Tongue (tissue), 2 donors: ENCODE data around the gene DHX16. TPM values are rescaled to one million over a fixed set of nuclear protein-coding genes. Genes with fewer than 3 reads are reported as not detected.
"Not testable (repeated sequence)": the region's sequence is repeated elsewhere in the genome, so short reads cannot be mapped to it uniquely, and the experiment has no call there.

Experiments used
- DNase-seq: peaks from one replicate; pipeline ENCODE4 v3.0.0-alpha.2; 2015
- total RNA-seq: library from RNA; depleted of rRNA; stranded (reverse); fragments of >200 nt; gene quantifications from one replicate; pipeline ENCODE4 v1.2.3, GENCODE V29; 2014

DHX16 gene
- total RNA-seq, 1 donor from 2014 or later = 24.5 TPM

DNA sequence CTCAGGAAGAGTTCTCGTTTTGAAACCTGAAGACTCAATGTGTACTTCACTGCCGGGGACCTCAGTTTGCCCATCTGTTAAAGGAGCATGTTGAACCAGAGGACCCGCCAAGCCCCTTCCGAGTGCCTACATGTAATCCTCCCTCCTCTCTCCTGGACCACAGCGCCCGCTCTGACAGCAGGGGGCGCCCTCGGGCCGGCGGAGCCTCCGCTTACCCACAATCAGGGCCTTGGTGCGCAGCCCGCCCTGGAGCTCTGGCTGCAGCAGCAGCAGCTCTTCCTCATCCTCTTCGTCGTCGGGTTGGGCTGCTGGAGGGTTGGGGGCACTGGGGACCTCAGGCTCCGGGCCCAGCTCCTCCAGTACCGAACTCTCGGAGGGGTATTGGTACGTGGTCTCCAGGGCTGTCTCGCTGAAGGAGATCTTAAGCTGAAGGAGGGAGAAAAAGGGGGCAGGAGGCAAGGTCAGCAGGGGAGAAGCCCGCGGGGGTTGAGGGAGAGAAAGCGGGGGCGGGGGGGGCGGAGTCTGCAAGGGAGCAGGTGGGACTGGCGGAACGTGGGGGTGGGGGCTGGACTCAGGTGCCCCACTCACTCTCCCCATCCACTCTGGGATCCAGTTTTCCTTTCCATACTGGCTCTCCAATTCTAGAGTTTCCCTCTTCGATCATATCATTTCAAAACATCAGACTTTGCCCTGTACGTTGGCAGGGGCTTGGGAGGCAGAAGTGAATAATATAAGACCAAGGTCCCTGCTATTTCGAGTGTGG lies 6.3 kb upstream of the DHX16 start:
- DNase-seq = peak; percentile 89

DNA sequence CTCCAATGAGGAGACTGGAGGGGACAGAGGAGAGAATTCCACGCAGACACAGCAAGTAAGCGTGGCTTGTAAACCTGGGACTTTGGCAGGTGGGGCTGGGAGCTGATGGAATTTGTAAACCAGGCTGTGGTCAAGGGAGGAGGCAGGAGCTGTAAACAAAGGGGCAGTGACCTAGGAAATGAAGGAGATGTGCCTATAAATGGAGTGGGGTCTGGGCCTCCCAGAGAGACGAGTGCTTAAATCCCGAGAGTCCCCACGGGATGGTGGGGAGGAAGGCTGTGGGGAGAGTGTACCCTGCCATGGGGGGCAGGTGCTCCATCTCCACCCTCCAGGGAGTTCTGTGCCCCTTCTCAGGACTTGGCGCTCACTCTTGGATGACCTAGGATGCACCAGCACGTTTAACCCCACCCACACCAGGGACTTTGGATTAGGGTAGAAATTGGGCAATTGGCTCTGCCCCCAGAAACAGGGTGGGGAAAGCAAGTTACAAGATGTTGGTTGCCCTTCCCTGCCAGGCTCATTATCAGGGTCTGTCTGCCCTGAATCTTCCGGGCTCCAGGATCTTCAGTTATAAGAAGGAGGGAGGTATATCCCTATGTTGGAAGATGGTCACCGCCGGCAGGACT lies 4.0 kb upstream of the DHX16 start:
- DNase-seq = no peak

DNA sequence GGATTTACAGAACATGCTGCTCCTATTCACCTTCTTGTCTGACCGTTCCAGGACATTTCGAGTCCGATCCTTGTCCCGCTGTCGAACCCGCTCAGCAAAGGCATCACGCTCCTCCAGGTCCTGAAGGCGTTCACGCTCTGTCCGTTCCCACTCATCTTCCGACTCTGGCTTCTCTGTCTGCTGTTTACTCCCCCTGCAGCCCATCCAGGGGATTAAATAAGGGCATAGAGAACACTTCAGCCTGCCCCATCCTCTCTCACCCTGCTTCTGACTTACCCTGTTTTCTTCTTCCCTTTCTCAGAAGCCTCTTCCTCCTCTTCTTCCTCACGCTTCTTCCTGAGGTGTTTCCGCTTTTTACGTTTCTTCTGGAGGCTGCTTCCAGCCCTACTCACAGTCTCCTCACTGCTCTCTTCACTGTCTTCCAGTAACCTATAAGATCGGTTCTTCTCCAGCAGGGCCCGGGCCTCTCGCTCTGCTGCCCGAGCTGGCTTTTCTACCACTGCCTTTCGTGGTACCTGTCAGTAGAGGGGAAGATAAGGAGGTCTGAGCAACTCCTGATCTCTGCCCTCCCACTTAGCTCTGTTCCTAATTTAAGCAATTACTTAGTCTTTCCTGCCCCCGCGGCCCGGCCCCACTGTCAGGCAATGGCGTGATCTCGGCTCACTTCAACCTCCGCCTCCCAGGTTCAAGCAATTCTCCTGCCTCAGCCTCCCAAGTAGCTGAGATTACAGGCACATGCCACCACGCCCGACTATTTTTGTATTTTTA lies 1.9 kb downstream of the DHX16 start:
- DNase-seq = no peak

DNA sequence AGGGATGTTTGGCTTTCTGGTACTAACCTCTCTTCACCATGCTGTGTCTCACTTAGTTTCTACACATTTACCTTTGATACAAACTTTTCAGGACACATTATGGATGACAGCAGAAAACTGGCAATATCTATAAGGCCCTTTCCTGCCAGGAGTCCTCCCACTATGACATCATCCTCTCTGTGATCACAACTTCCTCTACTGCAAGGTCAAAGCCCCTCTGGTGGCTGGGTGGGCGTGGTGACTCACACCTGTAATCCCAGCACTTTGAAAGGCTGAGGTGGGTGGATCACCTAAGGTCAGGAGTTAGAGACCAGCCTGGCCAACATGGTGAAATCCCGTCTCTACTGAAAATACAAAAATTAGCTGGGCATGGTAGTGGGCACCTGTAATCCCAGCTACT lies 6.5 kb downstream of the DHX16 start:
- not testable (repeated sequence) for DNase-seq

DNA sequence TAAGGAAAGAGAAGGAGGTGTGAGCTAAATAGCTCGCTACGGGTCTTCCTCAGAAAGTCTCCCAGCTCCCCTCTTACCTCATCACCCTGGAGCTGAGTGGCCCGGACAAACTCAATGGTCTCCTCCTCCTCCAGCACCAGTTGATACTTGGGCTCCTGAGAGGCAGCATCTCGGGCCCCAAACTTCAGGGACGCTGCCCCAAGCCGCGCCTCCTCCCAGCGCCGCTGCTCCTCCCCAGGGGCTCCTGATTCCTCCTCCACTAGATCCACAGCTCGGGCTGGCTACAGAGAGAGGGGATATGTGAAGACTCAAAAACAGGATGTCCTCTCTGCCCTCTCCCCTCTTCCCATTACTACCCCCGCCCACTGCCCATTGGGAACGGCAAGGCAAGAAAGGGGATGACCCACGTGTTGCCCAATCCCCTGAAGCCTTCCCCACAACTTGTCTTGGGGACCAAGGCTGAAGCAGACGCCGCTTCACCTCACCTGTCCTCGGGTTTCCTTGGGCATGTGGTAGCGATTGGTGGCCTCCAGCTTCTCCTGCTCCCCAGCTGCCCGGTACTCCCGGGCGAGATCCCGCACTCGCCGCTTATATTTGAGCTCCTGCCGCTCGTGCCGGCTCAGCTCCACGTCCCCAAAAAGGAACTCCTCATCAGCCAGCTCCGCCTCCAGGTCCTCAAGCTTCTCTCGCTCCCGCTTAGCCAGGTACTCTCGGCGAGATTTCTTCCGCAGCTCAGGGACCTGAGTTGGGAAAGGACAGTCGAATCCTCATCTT lies 7.6 kb downstream of the DHX16 start:
- no peak for DNase-seq

DNA sequence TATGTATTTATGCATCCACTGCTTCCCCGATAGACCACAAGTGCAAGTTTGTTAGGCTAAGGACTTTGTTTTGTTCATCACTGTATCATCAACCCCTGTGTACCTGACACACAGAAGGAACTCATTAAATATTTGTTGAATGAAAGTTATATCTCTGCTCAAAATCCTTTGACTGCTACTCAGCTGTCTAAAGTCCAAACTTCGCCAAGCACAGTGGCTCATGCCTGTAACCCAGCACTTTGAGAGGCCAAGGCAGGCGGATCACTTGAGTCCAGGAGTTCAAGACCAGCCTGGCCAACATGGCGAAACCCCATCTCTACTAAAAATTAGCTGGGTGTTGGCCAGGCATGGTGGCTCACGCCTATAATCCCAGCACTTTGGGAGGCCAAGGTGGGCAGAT lies 14.9 kb downstream of the DHX16 start:
- DNase-seq = not testable (repeated sequence)

DNA sequence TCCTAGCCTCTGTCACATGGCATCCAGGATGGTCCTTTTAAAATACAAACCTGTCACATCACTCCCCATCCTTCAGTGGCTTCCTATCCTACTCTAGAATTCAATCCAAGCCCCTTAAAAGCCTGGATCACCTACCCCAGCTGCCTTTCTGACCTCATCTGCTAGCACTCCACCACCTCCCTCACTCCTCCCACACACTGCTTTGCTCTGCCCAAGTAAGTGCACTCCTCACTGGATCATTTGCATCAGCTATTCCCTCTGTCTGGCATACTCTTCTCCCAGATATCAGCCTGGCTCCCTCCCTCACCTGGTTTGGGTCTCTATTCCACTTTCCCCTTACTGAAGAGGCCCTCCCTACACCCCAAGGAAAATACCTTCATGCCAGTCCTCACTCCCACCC lies 15.4 kb downstream of the DHX16 start:
- no peak for DNase-seq

DNA sequence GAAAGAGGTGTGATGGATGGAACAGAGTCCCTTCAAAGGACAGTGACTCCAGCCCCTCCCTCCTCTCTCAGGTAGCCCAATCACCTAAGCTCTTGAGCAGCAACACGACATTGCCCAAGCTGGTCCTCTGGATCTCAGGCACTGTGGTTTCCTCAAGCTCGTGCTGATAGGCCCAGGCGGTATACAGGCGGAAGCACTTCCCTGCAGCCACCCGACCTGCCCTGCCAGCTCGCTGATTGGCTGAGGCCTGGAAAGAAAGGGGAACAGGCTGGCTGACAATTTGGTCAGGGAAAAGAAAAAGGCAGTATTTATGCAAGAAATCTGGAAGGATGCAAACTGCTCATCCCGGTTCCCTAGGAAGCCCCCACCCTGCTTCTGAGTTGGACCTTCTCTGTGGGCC lies 16.3 kb downstream of the DHX16 start:
- no peak for DNase-seq

DNA sequence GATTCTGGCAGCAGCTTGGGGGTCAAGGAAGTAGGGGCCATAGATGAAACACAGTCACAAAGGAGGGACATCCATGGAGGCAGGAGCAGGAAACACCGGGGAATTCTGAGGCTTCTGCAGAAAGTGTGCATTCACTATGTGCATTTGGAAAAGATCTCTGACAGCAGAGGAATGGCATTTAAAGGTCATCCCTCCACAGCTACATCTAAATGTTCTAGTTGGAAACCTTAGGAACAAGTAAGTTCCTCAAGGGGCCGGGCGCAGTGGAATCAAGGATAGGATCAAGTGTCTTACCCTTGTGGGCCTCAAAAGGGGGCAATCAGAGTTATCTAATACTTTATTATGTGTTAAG lies 17.1 kb downstream of the DHX16 start:
- no peak for DNase-seq

DNA sequence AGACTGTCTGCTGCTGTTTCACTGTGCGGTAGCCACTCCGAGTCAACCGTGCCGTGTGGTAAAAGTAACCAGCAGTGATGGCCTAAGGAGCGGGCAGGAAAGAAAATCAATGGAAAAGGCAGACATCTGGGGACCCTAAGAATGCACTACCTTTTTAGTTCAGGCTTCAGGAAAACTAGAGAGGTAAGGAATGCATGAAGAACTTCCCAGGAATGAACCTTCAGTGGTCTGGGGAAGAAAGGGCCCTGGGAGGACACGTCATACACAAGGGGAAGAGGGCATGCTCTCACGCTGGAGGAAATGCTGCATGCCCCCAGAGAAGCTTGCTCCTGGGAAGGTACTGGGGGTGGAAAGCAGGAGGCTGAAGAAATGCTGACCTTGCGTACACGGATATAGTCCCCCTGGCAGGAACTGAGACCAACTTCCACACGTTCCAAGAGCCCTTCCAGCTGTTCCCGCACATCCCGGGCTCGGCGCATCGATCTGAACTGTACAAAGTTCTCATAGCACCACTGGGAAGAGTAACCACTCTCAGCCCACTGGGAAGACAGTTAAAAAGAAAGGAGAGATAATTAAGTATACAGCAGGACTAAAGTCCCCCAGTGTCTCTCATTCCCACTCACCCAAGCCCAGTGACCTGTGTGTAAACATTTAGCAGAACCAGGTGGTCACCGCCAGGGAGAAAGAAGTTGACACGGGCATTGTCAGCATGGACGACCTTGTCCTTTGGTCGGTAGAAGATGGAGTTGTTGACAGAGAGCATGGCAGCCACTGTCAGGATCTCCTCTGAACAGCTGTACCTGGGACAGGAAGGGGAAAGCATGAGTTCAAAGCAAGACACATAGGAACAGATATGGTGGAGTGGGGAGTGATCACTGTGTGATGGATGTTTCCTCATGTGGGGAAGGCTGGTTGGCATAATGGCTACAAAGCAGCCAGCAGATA lies 17.7 kb downstream of the DHX16 start:
- no peak for DNase-seq

DNA sequence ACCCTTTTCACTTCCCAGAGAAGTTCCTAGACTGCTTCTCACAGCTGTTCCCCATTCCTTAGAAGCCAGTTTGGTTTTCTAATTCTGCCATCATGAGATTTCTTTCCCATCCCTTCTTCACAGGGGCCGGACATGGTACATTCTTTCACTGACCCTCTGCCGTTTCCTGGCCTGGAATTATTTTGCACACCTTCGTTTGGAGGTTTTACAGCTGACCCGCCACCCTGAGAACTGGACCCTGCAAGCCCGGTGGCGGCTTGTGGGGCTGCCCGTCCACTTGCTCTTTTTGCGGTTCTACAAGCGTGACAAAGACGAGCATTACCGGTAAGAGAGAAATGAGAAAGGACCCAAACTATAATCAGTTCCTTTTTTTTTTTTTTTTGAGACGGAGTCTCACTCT lies 21.7 kb downstream of the DHX16 start:
- no peak for DNase-seq

DNA sequence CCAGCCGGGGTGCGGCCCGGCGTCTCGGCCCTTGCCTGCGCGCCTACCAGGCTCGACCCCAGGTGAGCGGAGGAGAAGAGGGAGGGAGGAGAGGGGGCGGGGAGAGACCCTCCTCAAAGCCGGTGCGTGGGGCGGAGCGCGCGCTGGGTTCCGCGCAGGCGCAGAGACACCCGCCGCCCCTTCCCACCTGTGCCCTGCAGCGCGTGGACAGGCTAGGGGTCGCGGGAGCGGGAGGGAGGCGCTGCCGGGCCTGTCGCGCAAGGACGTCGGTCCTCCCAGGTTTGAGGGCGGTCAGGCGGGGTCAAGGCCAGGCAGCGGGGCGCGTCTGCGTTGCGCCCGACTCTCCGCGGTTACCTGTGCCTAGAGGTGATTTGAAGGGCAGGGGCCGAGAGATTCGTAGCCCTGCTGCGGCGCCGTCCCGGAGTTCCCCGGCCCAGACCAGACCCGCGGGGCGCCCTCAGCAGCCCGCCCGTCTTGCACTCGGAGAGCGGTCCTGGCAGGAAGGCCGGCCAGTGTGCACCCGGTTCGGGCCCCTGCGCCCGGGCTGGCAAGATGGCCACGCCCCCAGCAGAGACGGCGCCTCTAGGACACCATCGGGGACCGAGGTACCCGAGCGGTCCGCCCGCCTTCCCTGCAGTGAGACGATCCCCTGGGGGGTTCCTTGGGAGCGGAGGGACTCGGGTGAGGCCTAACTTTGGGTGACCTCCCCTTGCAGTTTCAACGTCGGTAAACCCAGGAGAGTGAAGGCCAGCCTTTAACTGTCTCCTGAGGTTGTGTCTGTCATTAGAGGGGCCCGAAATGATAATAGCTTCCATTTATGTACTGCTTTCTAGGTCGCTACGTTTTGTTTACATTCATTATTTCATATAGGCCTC lies 25.3 kb downstream of the DHX16 start:
- peak; percentile 88 for DNase-seq

DNA sequence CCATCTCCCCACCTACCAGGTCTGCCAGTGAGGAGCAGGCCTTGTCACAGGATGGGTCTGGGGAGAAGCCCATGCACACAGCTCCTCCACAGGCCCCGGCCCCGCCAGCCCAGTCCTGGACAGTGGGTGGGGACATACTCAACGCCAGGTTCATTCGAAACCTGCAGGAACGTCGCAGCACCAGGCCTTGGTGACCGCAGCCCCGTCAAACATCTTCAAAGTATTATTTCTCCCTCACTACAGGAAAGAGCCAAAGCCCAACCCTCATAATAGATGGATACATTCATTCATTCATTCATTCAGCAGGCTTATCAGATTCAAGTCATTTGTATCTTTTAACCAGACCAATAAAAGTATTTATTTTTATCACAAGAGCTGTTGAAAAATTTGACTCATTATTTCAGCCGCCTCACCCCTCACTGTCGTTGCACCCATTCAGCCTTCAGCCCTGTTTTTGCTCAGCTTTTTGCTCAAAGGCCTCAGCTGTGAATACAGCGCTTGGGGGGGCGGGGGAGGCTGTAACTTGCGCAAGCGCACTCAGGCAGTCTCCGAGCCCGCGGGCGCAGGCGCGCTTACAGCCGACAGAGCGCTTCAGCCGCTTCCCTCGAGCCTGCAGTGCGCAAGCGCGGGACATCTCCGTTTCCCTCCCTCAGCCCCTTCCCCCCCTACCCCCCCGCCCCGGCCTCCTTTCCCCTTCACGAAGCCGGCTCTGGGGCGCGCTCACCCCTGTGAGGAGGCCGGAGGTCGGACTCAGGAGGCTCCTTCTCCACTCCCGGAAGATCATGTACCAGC lies 26.2 kb downstream of the DHX16 start, which contains the start of gene C6orf136:
Gene C6orf136, plus strand, starts transcription at position 684 of the 792 bp plus-strand sequence. Its CDS starts 99 bp downstream, at position 783.
- peak; percentile 98 for DNase-seq

DNA sequence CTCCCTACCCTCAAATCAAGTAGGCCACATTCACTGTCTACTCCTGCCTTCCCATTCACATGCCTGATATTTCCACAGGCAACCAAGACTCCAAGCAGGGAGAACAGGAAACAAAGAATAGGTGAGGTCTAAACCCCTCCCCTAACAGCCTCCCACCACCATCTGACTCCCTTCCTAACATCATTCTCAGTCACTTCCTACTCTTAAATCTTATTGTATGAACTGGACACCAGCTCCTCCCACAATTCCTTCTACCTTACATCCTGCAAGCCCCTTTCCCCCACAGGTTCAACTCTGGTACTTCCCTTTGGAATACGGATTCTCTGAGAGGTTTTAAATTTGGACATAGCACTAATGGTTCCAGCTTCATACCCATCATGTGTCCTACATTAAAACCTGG lies 26.8 kb downstream of the DHX16 start:
- no peak for DNase-seq

DNA sequence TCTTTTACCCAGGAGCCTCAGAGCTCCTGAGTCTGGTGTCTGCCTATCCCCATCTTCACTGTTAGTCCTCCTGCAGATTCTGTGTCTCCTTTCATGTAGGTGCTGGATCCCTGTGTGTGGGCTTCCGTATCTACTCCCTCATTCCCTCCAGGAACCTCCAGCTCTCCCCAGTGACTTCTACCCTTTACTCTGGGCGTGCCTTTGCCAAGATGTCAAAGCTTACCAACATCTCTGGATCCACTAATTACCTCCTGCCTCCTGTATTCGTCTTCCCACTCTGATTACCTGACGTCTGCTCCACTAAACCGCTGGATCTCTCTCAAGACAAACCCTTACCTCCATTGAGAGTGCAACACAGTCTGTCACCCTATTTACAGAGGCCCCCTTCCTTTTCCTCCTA lies 28.0 kb downstream of the DHX16 start:
- DNase-seq = no peak

DNA sequence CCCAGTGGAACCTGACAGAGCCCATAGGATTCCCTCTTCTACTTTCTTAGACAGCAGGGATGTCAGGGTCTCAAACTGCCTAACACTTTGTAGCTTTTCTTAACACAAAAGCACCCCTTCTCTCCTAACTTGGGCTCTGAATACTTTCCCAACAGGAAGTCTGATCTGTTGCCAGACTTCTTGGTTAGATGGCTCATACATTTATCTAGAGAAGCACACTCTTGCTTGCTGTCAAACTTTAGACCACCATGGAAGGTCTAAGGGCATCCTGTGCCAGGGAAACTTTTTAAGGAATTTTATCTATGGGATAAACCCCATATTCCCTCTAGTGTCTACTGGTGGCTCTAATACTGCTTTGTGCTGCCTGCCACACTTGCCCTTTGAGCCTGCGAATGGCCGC lies 29.1 kb downstream of the DHX16 start:
- no peak for DNase-seq

DNA sequence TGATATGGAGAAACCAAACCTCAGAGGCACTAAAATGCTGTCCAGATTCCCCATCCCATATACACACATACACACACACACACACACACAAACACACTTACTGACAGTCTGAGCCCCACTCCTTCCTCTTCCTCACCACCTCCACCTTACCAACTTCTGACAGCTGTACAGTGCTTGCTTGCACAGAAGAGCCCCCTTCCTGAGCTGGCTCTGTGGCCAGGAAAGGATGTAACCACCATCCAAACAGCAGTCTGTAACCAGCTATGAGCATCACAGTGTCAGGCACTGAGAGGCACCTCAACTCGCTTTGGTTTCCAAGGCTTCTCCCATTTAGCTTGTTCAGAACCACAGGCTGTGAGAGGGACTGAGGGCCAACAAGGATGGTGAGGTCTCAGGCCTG lies 31.8 kb downstream of the DHX16 start:
- DNase-seq = no peak

DNA sequence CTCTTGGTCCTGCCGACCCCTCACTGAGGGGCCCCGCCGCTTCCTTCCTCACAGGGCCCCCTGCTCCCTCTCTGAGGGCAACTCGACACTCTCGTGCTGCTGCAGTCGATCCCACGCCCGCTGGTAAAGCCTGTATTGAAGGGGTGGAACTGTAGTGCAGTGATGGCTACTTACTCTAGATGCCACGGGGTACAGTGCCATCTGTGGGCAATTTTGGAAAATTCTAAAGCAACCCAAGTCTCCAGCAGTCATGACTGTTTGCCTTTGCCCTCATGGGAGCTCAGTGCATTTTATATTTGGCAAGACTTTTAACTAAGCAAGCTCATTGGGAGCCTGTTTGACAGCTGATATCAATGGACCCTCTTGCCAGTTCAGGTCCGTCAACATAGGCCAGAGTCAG lies 32.3 kb downstream of the DHX16 start:
- no peak for DNase-seq

DNA sequence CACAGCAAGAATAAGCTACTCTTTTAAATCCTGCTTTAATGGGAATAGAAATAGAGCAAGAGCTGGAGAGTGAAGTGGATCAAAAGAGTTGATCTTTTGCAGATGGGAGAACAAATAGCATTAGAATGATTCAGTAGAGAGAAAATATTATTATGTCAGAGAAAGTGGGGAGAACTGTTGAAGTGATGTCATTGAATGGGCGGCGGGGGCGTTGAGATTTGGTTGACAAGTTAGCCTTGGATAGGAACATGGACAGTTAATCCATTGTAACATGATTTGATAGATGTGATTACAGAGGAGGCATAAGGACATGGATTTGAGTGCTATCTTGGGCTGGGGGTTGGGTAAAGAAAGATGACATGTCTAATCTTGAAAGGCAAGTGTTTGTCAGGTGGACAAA lies 37.0 kb downstream of the DHX16 start:
- no peak for DNase-seq
